ENCODE measurements around the gene PLD6.

- TF ChIP-seq POLR2A (IDR thresholded peaks at IDR 0.05) (no peak), CTCF (IDR thresholded peaks at IDR 0.05) (no peak)
These were observed 26.7 kb downstream of the PLD6 start for GRCh38 chr17:17179371-17179827.
